HUES64 (cell line): ENCODE results near the gene BRMS1L.
A peak's percentile ranks its signal among the peaks of the same experiment; 100 is the strongest.
"Not testable (repeated sequence)": the region's sequence is repeated elsewhere in the genome, so short reads cannot be mapped to it uniquely, and the experiment has no call there.

Source experiments
- H3K27ac ChIP-seq: 2 replicates; pipeline ENCODE4 v1.7.0; 2013; ENCODE audit warnings: low read depth, low read length, inconsistent platforms
- H3K27me3 ChIP-seq: 2 replicates; pipeline ENCODE4 v1.6.1; 2013; ENCODE audit warnings: mild to moderate bottlenecking, low read length; ENCODE audit not compliant: insufficient read depth
- H3K36me3 ChIP-seq: 2 replicates; pipeline ENCODE4 v1.6.1; 2013; ENCODE audit warnings: mild to moderate bottlenecking, low read length; ENCODE audit not compliant: insufficient read depth
- H3K4me1 ChIP-seq: 2 replicates; pipeline ENCODE4 v1.6.1; 2013; ENCODE audit warnings: mild to moderate bottlenecking, low read length, moderate library complexity; ENCODE audit not compliant: insufficient read depth
- H3K4me3 ChIP-seq: 2 replicates; pipeline ENCODE4 v1.5.1; 2013; ENCODE audit warnings: mild to moderate bottlenecking, low read length, moderate library complexity
- H3K9ac ChIP-seq: 2 replicates; pipeline ENCODE4 v1.6.1; 2013; ENCODE audit warnings: mild to moderate bottlenecking, low read depth, low read length
- H3K9me3 ChIP-seq: 2 replicates; pipeline ENCODE4 v1.6.1; 2013; ENCODE audit warnings: low read depth, low read length; ENCODE audit not compliant: insufficient read depth
- WGBS: fragments of 150-250, 120-280 bp; methylation state at CpG from one replicate; pipeline ENCODE4 v1.1.7; 2013; ENCODE audit warnings: missing lambda C conversion rate; 5-methylcytosine and 5-hydroxymethylcytosine counted together

Gene BRMS1L

DNA sequence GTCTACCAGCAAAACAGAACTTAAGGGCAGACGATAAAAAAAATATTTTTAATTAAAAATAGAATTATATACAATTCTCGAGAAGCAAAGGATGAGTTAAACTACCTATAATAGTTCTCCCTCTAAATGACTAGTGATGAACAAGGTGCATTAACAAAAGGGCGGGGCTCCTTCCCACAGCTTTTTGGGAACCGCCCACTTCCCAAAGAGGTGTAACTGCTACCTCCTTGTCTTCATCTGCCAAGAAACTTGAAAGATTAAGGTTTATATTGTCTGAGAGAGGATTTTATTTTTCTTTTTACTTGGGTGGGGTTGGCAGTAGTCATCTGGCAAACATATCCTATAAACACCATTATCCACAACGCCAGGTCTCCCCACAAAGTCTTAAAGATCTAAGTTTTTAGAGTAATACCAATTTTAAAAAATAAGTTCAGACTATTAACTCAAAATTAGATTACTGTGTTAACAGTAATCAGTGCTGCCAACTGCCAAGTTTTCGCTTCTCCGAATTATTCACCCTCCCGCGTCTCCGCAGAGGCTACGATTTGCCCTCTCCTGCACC is 18.0 kb upstream of the BRMS1L start:
- Histone ChIP-seq H3K4me1 (peaks cover 15% of the 10 kb centered on the region), H3K36me3 (no peaks in the 10 kb centered on the region), H3K9ac (peak overlapping the region; percentile 80; the same call in 1 of the 2 replicates), H3K27me3 (no peaks in the 10 kb centered on the region), H3K4me3 (peak overlapping the region; percentile 96), H3K9me3 (no peaks in the 10 kb centered on the region), H3K27ac (peak overlapping the region; percentile 92)
- under 1% methylated on average over 8 of the region's 11 CpGs for WGBS

DNA sequence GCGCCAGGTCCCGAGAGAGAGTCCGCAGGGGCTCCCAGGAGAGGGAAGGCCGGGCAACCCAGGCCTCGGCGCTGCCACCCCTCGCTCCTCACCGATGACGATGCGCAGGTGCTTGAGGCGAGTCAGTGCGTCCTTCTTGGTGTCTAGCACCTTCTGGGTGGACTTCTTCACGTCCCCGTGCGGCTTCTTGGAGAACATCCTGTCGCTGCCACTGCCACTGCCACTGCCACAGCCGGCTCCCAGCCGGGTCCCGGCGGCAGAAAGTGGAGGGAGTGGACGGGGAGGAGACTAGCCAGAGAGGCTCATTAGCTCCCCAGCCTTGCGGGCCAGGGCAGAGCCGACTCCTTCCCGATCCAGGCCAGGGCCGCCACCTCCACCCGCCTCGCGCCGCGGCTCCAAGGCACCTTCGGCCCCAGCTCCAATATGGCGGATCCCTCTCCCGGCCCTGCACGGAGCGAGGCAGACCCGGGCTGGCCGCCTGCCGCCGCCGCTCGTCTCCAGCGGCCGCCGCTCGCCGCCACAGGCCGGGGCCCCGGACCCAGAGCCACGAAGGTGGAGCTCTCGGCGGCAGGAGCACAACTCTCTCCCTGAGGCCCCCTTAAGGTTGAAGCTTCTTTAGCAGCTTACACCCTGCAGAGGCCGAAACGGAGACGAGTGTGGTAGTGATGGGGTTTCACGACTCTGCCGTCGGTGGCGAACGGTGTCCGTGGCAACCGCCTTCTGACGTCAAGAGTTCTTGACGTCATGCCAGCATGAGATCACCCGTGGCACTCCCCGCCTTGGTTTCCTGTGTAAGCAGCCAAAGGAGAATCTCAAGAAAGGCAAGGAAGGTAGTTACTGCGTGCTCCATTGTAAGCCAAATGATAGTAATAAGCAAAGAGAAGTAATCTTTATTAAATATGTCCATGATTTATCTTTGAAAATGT is 17.2 kb upstream of the BRMS1L start, which contains the start of gene RALGAPA1:
Gene RALGAPA1, minus strand, starts transcription at position 658 of the 926 bp plus-strand sequence. Its CDS starts 460 bp downstream, at position 198.
- H3K36me3 ChIP-seq, H3K27me3 ChIP-seq, H3K9me3 ChIP-seq: not testable (repeated sequence)
- under 1% methylated on average over 66 of the region's 66 CpGs for WGBS
- peaks cover 15% of the 10 kb centered on the region for H3K4me1 ChIP-seq
- H3K9ac ChIP-seq, result peak within 1 kb of the TSS; percentile 80
- peak within 1 kb of the TSS; percentile 92 for H3K27ac ChIP-seq
- H3K4me3 ChIP-seq, result peak within 1 kb of the TSS; percentile 96

DNA sequence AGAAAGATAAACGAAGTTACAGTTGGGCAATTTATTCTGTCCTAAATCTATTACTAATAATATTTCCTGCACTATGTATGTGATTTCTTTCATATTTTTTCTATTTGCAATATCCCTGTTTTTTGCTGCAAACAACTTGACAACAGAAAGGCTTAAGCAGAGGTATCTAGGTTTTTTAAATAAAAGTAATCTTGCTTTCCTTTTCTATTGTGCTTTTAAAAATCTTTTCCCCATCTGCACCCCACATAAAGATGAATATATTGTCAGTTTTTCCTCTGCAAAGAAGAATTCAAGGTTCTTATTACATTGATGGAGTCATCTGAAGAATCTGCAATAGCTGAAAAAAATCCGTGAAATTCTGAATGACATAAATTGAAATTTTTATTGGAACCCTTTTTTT is 16.5 kb upstream of the BRMS1L start:
- H3K9ac ChIP-seq, result no peak overlapping the region
- no peaks in the 10 kb centered on the region for H3K9me3 ChIP-seq
- no peaks in the 10 kb centered on the region for H3K27me3 ChIP-seq
- 80% methylated on average over 1 of the region's 2 CpGs for WGBS
- H3K27ac ChIP-seq, result no peak overlapping the region
- H3K4me3 ChIP-seq, result peak overlapping the region; percentile 96
- H3K4me1 ChIP-seq, result peaks cover 15% of the 10 kb centered on the region
- no peaks in the 10 kb centered on the region for H3K36me3 ChIP-seq

DNA sequence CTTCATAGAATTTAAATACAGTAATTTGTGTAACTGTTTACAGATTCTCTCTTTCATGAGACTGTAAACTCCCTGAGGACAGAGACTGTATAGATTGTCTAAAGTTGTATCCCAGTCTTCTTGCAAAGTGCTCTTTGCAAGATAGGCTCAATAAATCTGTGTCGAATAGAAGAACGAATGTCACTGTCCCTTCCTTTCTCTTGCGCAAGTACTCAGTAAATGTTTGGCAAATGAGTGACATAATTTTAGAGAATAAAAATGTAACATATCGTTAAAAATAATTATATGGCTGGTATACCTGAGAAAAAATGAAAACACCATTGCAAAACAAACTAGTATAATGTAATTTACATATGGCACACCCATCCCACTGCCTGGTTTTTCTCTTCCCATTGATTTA is 15.2 kb upstream of the BRMS1L start:
- WGBS, result 93% methylated on average over 2 of the region's 4 CpGs

DNA sequence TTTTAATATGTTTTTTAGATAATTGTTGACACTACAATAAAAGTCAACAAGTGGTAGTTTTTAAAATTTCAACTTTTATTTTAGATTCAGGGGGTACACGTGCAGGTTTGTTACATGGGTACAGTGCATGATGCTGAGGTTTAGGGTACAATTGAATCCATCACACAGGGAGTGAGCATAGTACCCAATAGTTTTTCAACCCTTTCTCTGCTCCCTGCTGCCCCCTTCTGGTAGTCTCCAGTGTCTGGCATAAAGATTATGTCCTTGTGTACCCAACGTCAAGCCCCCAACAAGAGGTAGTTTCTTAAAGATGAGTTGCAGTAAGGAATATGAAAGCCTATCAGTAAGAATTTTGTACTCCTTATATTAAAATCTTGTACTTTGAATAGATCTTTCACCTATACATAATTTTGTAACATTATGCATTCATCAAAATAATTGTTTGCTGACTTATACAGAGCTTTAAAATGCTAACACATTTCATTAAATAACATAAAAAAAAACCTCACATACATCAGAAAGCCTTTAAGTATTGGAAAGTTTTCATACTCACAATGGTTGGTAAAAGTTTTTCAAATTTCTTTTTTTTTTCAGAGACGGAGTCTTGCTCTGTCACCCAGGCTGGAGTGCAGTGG is 11.7 kb upstream of the BRMS1L start:
- Histone ChIP-seq H3K4me3 (no peak overlapping the region), H3K27ac (no peak overlapping the region), H3K36me3 (no peaks in the 10 kb centered on the region), H3K4me1 (no peaks in the 10 kb centered on the region), H3K27me3 (no peaks in the 10 kb centered on the region), H3K9me3 (no peaks in the 10 kb centered on the region), H3K9ac (no peak overlapping the region)
- 44% methylated on average over 3 of the region's 3 CpGs for WGBS

More for the DNA sequence above, 15.2 kb upstream of the BRMS1L start:
- Histone ChIP-seq H3K27me3 (no peaks in the 10 kb centered on the region), H3K9ac (no peak overlapping the region), H3K4me3 (no peak overlapping the region), H3K9me3 (no peaks in the 10 kb centered on the region), H3K4me1 (peaks cover 15% of the 10 kb centered on the region), H3K27ac (no peak overlapping the region), H3K36me3 (no peaks in the 10 kb centered on the region)

DNA sequence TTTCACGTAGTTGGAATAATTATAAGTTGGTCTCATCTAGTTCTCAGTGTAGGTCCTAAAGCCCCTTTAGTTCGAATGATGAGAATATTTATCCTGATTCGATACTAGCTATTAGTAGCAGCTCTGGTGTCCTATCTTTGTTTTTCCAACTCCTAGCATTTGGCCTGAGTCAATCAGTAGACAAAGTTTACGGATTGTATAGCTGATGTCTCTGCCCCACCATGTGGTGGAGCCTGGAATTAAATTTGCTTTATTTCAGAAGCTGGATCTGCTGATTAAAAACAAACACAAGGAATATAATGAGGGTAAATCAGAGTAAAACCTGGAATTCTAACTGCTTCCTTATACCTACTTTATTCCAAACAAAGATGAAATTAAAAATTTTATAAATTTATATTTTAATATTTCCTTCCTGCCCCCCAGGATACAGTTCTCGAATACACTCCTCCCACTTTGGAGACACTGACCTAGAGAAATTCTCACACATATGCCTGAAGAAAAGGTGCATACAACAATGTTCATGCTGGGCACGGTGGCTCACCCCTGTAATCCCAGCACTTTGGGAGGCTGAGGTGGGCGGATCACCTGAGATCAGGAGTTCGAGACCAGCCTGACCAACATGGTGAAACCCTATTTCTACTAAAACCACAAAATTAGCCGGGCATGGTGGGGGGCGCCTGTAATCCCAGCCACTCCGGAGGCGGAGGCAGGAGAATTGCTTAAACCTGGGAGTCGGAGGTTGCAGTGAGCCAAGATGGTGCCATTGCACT is 7.6 kb upstream of the BRMS1L start:
- Histone ChIP-seq H3K4me3 (no peak overlapping the region), H3K9ac (no peak overlapping the region), H3K9me3 (no peaks in the 10 kb centered on the region), H3K36me3 (no peaks in the 10 kb centered on the region), H3K27me3 (no peaks in the 10 kb centered on the region), H3K4me1 (no peaks in the 10 kb centered on the region), H3K27ac (no peak overlapping the region)
- WGBS, result 88% methylated on average over 13 of the region's 13 CpGs

DNA sequence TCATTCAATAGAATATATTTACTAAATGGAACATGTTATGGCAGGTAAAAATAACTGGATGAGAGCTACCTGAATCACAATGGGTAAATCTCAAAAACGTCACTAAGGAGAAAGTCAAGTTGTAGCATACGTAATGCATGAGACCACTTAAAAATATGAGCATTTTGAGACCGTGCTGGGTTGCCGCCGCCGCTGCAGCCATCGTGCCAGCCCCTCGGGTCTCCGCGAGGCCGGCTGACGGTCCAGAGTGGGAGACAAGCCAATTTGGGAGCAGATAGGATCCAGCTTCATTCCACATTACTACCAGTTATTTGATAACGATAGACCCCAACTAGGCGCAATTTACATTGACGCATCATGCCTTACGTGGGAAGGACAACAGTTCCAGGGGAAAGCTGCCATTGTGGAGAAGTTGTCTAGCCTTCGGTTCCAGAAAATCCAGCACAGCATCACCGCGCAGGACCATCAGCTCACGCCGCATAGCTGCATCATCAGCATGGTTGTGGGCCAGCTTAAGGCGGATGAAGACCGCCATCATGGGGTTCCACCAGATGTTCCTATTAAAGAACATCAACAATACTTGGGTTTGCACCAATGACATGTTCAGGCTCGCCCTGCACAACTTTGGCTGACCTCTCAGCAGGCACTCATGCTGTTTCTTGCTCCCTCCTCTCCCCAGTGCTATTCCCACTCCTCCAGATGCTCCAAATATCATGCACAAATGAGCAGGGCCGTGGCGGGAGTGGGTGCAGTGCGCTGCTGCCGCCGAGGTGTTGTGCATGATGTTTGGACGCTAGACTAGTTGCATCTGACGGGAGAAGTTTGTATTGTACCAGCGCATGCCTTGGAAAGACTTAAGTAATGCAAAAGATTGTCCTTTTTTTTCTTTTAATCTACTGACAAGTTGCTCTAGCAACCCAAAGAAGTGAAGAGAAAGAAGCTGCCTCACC is 6.3 kb upstream of the BRMS1L start:
- Histone ChIP-seq H3K9ac (no peak overlapping the region), H3K9me3 (no peaks in the 10 kb centered on the region), H3K36me3 (no peaks in the 10 kb centered on the region), H3K4me1 (no peaks in the 10 kb centered on the region), H3K4me3 (no peak overlapping the region), H3K27ac (no peak overlapping the region), H3K27me3 (no peaks in the 10 kb centered on the region)
- whole genome bisulfite sequencing, result 95% methylated on average over 32 of the region's 32 CpGs

DNA sequence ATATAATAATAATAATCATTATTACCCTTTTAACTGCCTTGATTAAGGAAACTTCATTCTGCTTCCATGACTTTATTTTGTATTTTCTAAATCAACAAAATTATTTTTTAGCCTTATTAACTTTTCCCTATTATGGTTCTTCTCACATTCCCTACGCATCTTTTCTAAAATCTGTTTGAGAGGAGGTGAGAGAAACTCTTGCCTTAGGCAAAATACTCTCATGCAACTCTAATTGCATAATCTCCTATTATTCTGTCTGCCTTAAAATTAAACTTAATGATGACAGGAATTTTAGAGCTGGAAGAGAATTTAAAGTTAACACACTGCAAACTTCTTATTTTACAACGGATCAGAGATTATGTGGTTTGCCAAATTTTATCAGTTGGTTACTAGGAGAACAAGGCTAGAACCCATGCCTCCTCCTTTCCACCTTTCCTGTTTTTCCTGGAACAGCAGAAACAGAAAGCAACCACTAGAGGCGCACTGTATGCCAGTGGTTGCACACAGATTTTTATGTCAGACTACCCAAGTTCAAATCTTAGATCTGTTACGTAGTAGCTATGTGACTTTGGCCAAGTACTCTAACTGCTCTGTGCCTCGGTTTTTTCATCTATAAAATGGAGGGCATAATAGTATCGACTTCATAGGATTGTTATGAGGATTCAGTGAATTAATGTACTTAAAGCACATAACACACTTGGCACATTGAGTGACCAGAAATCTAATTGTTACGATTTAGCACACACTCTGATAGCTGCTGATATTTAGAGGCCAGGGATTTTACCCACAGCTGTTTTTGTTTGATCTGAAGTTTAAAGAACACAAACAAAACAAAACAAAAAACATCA is 4.3 kb upstream of the BRMS1L start:
- no peaks in the 10 kb centered on the region for H3K27me3 ChIP-seq
- H3K9ac ChIP-seq, result no peak overlapping the region
- no peaks in the 10 kb centered on the region for H3K9me3 ChIP-seq
- WGBS, result 39% methylated on average over 5 of the region's 7 CpGs
- H3K4me3 ChIP-seq, result no peak overlapping the region
- no peaks in the 10 kb centered on the region for H3K36me3 ChIP-seq
- no peaks in the 10 kb centered on the region for H3K4me1 ChIP-seq
- no peak overlapping the region for H3K27ac ChIP-seq

DNA sequence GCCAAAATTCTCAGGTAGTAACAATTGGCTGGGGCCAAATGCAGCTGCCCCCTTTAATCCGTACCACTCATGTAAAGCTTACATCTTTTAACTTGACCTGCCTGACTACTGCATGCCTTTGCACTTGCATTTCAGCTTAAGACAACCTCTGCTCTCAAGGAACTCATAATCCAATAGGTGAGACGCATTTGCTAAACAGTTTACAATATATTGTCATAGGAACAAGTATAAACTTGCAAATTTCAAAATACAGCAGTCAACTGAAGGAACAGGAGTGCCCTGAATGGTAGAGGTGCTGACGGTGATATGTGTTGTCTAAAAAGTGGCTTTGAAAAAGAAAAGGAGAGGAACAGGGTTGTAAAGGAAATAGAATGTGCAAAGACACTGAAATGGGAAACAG is 3.6 kb upstream of the BRMS1L start:
- Histone ChIP-seq H3K36me3 (no peaks in the 10 kb centered on the region), H3K27ac (no peak overlapping the region), H3K9me3 (no peaks in the 10 kb centered on the region), H3K4me3 (no peak overlapping the region), H3K4me1 (peaks cover 3% of the 10 kb centered on the region; the same call in 1 of the 2 replicates), H3K9ac (no peak overlapping the region), H3K27me3 (no peaks in the 10 kb centered on the region)
- 72% methylated on average over 3 of the region's 3 CpGs for WGBS
